ENCODE results near the gene PIK3CA. TPM values are rescaled to one million over a fixed set of nuclear protein-coding genes. Genes with fewer than 3 reads are reported as not detected.

PIK3CA gene
- total RNA-seq, 2 experiments from 2014 or later, result 57.1 to 63.1 TPM

- ChIA-PET CTCF (no interaction called here), POLR2A (no interaction called here)
- TF ChIP-seq CTCF (IDR thresholded peaks at IDR 0.05), result no peak
- H3K36me3 Mint-ChIP-seq (ENCODE audit: low read depth), result no peaks in the 10 kb centered on the region
- Histone ChIP-seq H3K9me3 (ENCODE audit: control insufficient read depth in 1 of 2, insufficient read depth in 1 of 2, low read length in 2 of 2) (no peaks in the 10 kb centered on the region), H3K36me3 (ENCODE audit: insufficient read depth, low read length) (no peaks in the 10 kb centered on the region), H3K27me3 (ENCODE audit: control insufficient read depth in 1 of 2, insufficient read depth in 2 of 2, low read length in 2 of 2) (peaks cover 8% of the 10 kb centered on the region in 2 experiments), H3K27ac (ENCODE audit: low read depth in 1 of 2, low read length in 2 of 2) (no peak overlapping the region), H3K4me3 (ENCODE audit: low read length) (no peak overlapping the region), H3K4me1 (ENCODE audit: insufficient read depth, low read length) (no peaks in the 10 kb centered on the region)
- H3K4me1 Mint-ChIP-seq (ENCODE audit: low read depth), result no peaks in the 10 kb centered on the region
- no peak for ATAC-seq (ENCODE audit: poor library complexity)
- no peak for DNase-seq
- H3K4me3 Mint-ChIP-seq, result no peak overlapping the region
- intact Hi-C loops (cut with DNase I, micrococcal nuclease), result loop anchor here in 1 of 2 experiments (5.0 kb wide), 1 partner anchor 134 kb away; no protein-coding TSS in a partner anchor
- H3K9me3 Mint-ChIP-seq, result no peaks in the 10 kb centered on the region
- H3K27me3 Mint-ChIP-seq, result peaks cover 35% of the 10 kb centered on the region
- no peak overlapping the region for H3K27ac Mint-ChIP-seq
Measured at GRCh38 chr3:179276743-179277142, 128.6 kb downstream of the PIK3CA start.

- Histone ChIP-seq H3K27me3 (ENCODE audit: control insufficient read depth in 1 of 2, insufficient read depth in 2 of 2, low read length in 2 of 2) (peaks cover 8% of the 10 kb centered on the region in 2 experiments), H3K4me3 (ENCODE audit: low read length) (no peak overlapping the region), H3K36me3 (ENCODE audit: insufficient read depth, low read length) (no peaks in the 10 kb centered on the region), H3K4me1 (ENCODE audit: insufficient read depth, low read length) (no peaks in the 10 kb centered on the region), H3K27ac (ENCODE audit: low read depth in 1 of 2, low read length in 2 of 2) (no peak overlapping the region), H3K9me3 (ENCODE audit: control insufficient read depth in 1 of 2, insufficient read depth in 1 of 2, low read length in 2 of 2) (no peaks in the 10 kb centered on the region)
- Mint-ChIP-seq H3K27me3 (peaks cover 41% of the 10 kb centered on the region), H3K4me1 (ENCODE audit: low read depth) (no peaks in the 10 kb centered on the region), H3K9me3 (no peaks in the 10 kb centered on the region), H3K27ac (no peak overlapping the region), H3K4me3 (no peak overlapping the region), H3K36me3 (ENCODE audit: low read depth) (no peaks in the 10 kb centered on the region)
- no peak for TF ChIP-seq CTCF (IDR thresholded peaks at IDR 0.05)
- intact Hi-C loops (cut with DNase I, micrococcal nuclease), result loop anchor here in 1 of 2 experiments (5.0 kb wide), 1 partner anchor 136 kb away; no protein-coding TSS in a partner anchor
- DNase-seq (no peak), ATAC-seq (ENCODE audit: poor library complexity) (no peak)
- POLR2A ChIA-PET, result no interaction called here
- CTCF ChIA-PET, result interaction anchor here (1.2 kb wide), 1 partner anchor 10 kb away, joined by 3 read pairs; no protein-coding TSS in a partner anchor
Measured at GRCh38 chr3:179278151-179278550, 130.0 kb downstream of the PIK3CA start.

- Mint-ChIP-seq H3K4me3 (no peak overlapping the region), H3K27ac (no peak overlapping the region), H3K36me3 (ENCODE audit: low read depth) (no peaks in the 10 kb centered on the region), H3K9me3 (no peaks in the 10 kb centered on the region), H3K4me1 (ENCODE audit: low read depth) (no peaks in the 10 kb centered on the region), H3K27me3 (peaks cover 48% of the 10 kb centered on the region)
- no peaks in the 10 kb centered on the region for H3K9me3 ChIP-seq (ENCODE audit: control insufficient read depth in 1 of 2, insufficient read depth in 1 of 2, low read length in 2 of 2)
- TF ChIP-seq CTCF (IDR thresholded peaks at IDR 0.05), result no peak
- CTCF ChIA-PET, result interaction anchor here (1.2 to 1.5 kb wide), 2 partner anchors 11 to 37 kb away, joined by 3 read pairs; no protein-coding TSS in a partner anchor
- DNase-seq (no peak), ATAC-seq (ENCODE audit: poor library complexity) (no peak)
- H3K27me3 ChIP-seq (ENCODE audit: control insufficient read depth in 1 of 2, insufficient read depth in 2 of 2, low read length in 2 of 2), result peaks cover 8% of the 10 kb centered on the region in 2 experiments
- no peak overlapping the region for H3K27ac ChIP-seq (ENCODE audit: low read depth in 1 of 2, low read length in 2 of 2)
- no peaks in the 10 kb centered on the region for H3K4me1 ChIP-seq (ENCODE audit: insufficient read depth, low read length)
- H3K36me3 ChIP-seq (ENCODE audit: insufficient read depth, low read length), result no peaks in the 10 kb centered on the region
- intact Hi-C loops (cut with DNase I, micrococcal nuclease), result loop anchor here in 1 of 2 experiments (5.0 kb wide), 1 partner anchor 137 kb away; no protein-coding TSS in a partner anchor
- no peak overlapping the region for H3K4me3 ChIP-seq (ENCODE audit: low read length)
- POLR2A ChIA-PET, result no interaction called here
Measured at GRCh38 chr3:179278932-179279693, 131.0 kb downstream of the PIK3CA start.

All from CD4-positive, alpha-beta T cell (primary cell).